Progenitor cell of endocrine pancreas (in vitro differentiated cells): Measurements from ENCODE around the gene CXorf66. TPM values are rescaled to one million over a fixed set of nuclear protein-coding genes. Genes with fewer than 3 reads are reported as not detected.

Experiments
- DNase-seq: peaks from one replicate; pipeline ENCODE4 v3.0.0; 2021; ENCODE audit warnings: low spot score; ENCODE audit not compliant: unreplicated experiment
- H3K27ac Mint-ChIP-seq: 2 replicates; pipeline ENCODE4 v1.8.0; 2021; ENCODE audit warnings: mild to moderate bottlenecking, moderate library complexity, mixed read lengths
- H3K27me3 Mint-ChIP-seq: 2 replicates; pipeline ENCODE4 v1.8.0; 2021; ENCODE audit warnings: mixed read lengths
- H3K36me3 Mint-ChIP-seq: 2 replicates; pipeline ENCODE4 v1.8.0; 2022; ENCODE audit warnings: mixed read lengths; ENCODE audit not compliant: insufficient read depth
- H3K4me1 Mint-ChIP-seq: 2 replicates; pipeline ENCODE4 v1.8.0; 2021; ENCODE audit warnings: low read depth, mixed read lengths
- H3K4me3 Mint-ChIP-seq: 2 replicates; pipeline ENCODE4 v1.8.0; 2021; ENCODE audit warnings: low read depth, mild to moderate bottlenecking, moderate library complexity, mixed read lengths
- H3K9me3 Mint-ChIP-seq: 2 replicates; pipeline ENCODE4 v1.8.0; 2021; ENCODE audit warnings: low read depth, mixed read lengths
- total RNA-seq: library from RNA; stranded (reverse); gene quantifications from 2 replicates; pipeline ENCODE4 v1.2.1, GENCODE V29; 2021
- TF ChIP-seq, protein P1 (sequence below): fragments of 200-600 bp; sonication (generic); IDR thresholded peaks from one replicate; pipeline ENCODE4 v1.5.0; 2021; ENCODE audit warnings: antibody characterized with exemption, mild to moderate bottlenecking; ENCODE audit not compliant: unreplicated experiment

Gene CXorf66
- total RNA-seq, 1 donor from 2014 or later: not detected

DNA sequence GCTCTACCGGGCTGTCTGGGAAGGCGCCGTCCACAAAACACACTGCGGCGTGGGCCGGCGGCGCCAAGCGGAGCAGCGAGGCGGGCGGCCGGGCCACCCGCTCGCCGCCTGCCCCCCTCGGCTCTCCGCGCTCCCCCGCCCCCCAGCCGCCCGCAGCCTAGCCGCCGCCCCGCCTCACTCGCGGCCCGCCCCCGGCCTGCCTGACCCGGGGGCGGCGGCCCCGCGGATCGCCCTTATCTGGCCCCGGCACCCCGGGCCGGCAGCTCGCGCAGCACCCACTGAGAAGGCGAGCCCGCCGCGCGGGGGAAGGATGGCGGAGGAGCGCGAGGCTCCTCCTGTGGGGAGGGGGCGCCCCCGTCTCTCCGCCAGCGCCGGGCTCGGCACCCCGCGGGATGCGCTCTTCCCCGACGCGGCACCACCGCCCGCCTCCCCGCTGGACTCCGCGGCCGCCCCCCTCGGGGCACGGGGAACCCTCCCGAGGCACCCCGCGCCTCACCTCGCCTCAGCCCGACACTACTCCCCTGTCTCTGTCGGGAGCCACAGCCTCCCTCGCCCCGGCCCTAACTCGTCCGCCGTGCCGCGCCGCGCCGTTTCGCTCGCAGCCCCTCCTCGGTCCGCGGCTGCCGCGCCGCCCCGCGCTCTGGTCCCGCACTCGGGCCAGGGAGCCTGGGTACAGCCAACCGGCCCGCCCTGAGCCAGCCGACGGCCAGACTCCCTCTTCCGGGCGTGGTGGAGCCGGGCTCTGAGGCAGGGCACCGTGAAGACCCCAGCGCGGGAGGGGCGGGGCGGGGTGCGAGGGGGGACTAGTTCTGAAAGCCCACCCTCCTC, 33.0 kb downstream of the CXorf66 start:
- Mint-ChIP-seq H3K27me3 (no peaks in the 10 kb centered on the region), H3K27ac (peak overlapping the region; percentile 96), H3K4me1 (peaks cover 19% of the 10 kb centered on the region), H3K4me3 (peak overlapping the region; percentile 86), H3K9me3 (no peaks in the 10 kb centered on the region), H3K36me3 (no peaks in the 10 kb centered on the region)
- TF ChIP-seq, protein P1, sequence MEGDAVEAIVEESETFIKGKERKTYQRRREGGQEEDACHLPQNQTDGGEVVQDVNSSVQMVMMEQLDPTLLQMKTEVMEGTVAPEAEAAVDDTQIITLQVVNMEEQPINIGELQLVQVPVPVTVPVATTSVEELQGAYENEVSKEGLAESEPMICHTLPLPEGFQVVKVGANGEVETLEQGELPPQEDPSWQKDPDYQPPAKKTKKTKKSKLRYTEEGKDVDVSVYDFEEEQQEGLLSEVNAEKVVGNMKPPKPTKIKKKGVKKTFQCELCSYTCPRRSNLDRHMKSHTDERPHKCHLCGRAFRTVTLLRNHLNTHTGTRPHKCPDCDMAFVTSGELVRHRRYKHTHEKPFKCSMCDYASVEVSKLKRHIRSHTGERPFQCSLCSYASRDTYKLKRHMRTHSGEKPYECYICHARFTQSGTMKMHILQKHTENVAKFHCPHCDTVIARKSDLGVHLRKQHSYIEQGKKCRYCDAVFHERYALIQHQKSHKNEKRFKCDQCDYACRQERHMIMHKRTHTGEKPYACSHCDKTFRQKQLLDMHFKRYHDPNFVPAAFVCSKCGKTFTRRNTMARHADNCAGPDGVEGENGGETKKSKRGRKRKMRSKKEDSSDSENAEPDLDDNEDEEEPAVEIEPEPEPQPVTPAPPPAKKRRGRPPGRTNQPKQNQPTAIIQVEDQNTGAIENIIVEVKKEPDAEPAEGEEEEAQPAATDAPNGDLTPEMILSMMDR: no peak
- DNase-seq: peak; percentile 61

DNA sequence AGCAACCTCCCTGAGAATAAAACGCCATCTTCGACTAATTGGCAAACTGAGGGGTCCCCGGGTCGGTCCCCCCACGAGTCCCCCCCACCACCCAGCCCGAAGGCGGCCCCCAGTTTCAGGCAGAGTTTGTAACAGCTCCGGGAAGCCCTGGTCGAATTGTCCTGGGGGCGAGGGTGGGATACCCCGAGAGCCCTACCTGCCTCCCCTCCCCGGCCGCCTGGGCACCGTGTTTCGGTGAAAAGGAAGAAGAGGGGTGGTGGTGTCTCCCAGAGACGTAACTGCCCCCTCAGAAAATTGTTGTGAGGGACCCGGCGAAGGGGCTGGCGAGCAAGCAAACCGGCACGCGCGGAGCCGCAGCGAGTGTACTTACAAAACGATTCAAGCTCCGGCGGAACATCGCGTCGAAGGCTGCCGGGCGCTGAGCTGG, 33.7 kb downstream of the CXorf66 start:
- TF ChIP-seq, protein P1: no peak
- H3K4me1 Mint-ChIP-seq: peaks cover 19% of the 10 kb centered on the region
- H3K4me3 Mint-ChIP-seq: peak overlapping the region; percentile 83

DNA sequence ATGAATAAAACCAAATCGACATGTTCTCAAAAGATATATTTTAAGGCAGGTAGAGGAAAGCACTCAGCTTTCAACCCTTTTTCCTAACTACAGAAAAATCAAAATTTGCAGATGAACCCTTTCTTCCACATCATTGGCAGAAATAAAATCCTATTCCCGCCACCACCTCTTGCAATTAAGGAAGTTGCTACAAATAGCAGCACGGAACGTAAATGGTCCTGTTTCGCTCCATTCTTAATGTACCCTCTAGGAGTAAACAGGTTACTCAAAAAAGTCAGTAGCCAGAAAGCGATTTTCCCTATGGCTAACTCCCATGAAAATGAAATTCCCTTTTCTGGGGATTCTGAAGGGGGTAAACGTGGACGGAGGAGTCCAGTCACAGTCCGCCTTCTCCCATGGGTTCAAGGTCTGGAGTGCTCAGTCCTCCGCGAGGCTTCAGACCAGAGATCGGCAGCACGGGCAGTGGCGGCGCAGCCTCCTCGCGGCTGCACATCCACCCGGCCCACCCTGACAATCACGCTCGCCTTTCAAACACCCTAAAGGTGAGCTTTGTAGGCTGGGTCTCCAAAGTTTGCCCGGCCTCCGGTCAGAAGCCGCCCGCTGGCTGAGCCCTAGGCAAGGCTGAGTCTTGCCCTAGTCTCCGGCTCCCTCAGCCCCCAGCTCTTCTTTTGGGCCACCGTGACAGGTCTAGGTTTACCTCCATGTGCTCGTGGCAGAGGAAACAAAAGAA, 34.2 kb downstream of the CXorf66 start:
- H3K9me3 Mint-ChIP-seq: no peaks in the 10 kb centered on the region
- H3K4me3 Mint-ChIP-seq: peak overlapping the region; percentile 83
- peaks cover 19% of the 10 kb centered on the region for H3K4me1 Mint-ChIP-seq
- H3K27ac Mint-ChIP-seq: peak overlapping the region; percentile 79
- H3K36me3 Mint-ChIP-seq: no peaks in the 10 kb centered on the region
- H3K27me3 Mint-ChIP-seq: no peaks in the 10 kb centered on the region
- TF ChIP-seq, protein P1: no peak
- DNase-seq: peak; percentile 10

More for the DNA sequence above, 33.7 kb downstream of the CXorf66 start:
- Mint-ChIP-seq H3K9me3 (no peaks in the 10 kb centered on the region), H3K27ac (peak overlapping the region; percentile 79), H3K27me3 (no peaks in the 10 kb centered on the region), H3K36me3 (no peaks in the 10 kb centered on the region)
- peak; percentile 25 for DNase-seq

DNA sequence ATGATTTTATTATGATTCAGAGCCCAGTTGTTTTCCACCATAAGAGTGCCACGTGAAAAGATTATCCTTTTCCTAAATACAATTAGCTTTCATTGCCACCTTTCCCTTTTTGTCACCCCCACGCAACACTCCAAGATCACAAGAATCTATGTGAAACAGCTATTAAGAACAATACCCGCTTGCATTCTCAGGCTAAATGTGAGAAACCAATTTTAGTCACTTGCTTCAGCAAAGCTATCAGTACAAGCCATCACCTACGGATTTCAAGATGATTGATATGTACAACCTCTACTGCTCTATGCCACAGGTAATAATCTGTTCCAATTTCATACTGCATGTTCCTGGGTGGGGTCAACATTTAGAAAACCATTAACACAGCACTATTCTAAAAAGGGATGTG, 34.9 kb downstream of the CXorf66 start:
- TF ChIP-seq, protein P1: no peak
- peaks cover 19% of the 10 kb centered on the region for H3K4me1 Mint-ChIP-seq
- no peaks in the 10 kb centered on the region for H3K27me3 Mint-ChIP-seq
- H3K9me3 Mint-ChIP-seq: no peaks in the 10 kb centered on the region
- DNase-seq: no peak
- H3K27ac Mint-ChIP-seq: no peak overlapping the region
- no peaks in the 10 kb centered on the region for H3K36me3 Mint-ChIP-seq
- peak overlapping the region; percentile 83 for H3K4me3 Mint-ChIP-seq

DNA sequence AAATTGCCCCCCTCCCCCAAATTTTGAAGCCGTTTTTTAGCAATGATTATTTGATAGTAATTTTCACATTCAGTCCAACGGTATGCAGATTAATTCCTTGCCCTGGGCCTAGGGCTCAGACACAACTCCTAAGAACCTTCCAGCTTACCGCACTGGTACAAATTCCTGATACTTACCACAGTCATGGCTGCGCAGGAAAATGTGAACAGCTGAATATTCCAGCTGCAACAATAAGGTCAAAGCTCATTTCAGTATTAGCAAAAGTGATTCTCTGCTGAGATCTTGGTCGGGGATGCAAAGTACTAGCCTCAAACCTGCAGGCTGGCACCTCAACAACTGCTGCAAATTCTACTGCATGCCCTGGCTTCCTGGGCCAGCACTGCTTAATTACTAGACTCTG, 35.4 kb downstream of the CXorf66 start:
- Mint-ChIP-seq H3K4me1 (peaks cover 20% of the 10 kb centered on the region), H3K27ac (no peak overlapping the region), H3K36me3 (no peaks in the 10 kb centered on the region), H3K9me3 (no peaks in the 10 kb centered on the region), H3K4me3 (peak overlapping the region; percentile 83), H3K27me3 (no peaks in the 10 kb centered on the region)
- no peak for DNase-seq
- TF ChIP-seq, protein P1: no peak
